Astrocyte (in vitro differentiated cells and primary cell): ENCODE measurements around the gene MRPS11.

Experiments
- CTCF ChIP-seq: IDR thresholded peaks from 2 replicates; pipeline ENCODE4 v1.5.1; 2011; ENCODE audit warnings: low read depth, mild to moderate bottlenecking, inconsistent platforms, low read length, moderate library complexity; ENCODE audit not compliant: insufficient read depth
- EZH2 ChIP-seq: IDR thresholded peaks from 2 replicates; pipeline ENCODE4 v1.6.1; 2012; ENCODE audit warnings: mild to moderate bottlenecking, low read length, inconsistent platforms; ENCODE audit not compliant: insufficient read depth

DNA sequence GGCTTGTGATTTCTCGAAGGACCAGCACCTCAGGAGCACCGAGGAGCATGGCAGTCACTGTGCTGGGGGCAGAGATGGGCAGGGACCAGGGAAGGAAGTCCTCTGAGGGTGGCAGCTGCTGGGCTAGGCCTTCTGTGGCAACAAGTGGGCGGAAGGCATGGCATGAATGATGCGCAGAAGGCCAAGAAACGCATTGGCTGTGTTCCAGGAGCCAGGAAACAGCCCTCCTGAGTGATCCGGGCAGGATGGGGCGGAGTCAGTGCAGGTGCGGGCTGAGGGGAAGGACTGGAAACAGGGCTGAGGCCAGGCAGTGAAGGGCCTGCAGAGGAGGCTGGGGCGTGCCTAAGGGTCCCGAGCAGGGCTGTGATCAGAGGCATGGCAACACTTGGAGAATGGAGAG, 23.6 kb downstream of the MRPS11 start:
- TF ChIP-seq CTCF: no peak
- no peak for TF ChIP-seq EZH2
